Measurements from ENCODE around the gene TP53I13. TPM values are rescaled to one million over a fixed set of nuclear protein-coding genes. Genes with fewer than 3 reads are reported as not detected.

Gene TP53I13
- total RNA-seq, 1 donor from 2014 or later = 38.5 TPM

DNA sequence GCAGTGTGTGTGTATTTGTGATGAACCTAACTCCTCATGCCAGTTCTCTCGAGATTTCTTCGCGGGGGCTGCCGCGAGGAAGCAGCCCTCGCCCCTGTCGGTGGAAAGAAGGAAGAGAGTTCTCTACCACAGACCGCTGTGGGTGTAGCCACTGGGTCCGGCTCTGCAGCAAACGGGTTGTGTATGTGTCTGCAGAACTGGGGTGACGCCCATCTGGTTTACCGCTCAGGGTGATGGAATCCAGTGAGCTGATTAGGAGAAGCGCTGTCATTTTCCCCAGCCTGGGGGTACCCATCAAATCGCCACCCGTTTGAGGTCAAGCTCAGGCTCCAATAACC lies 46.5 kb downstream of the TP53I13 start:
- no peak for DNase-seq (ENCODE audit: low read depth)

DNA sequence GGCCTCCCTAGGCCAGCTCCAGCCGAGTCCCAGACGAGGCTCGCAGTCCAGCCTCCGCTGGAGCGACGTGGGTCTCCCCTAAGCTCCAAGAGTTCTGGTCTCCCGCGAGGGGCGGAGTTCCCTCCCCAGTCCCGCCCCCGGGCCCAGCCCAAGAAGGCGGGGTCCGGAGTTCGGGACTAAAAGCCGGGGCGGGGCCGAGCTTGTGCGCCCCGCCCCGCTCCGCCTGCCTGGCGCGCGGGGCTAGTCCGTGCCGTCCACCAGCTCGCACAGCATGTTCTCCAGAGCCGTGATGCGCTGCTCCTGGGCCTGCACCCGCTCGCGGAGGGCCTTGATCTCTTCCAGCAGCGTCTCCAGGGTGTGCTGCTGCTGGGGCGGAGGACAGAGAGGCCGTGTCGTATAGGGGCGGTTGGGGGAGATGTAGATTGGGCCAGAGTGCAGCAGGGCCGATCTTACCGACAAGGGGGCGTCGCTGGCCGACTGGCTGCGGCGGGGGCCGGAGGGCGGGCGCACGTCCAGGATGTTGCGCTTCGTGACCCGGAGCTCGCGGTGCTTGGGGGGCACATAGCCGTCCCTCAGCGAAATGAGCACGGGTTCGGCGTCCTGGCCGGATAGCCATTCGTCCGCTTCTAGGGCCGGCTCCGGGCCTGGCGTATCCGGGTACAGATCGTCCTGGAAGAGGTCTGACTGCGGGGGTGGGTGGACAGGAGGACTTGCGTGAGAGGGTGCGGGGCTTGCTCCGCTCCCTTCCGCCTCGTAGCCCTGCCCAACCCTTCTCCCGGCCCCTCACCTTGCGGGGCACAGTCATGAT lies 47.2 kb downstream of the TP53I13 start:
- DNase-seq (ENCODE audit: low read depth) = peak; percentile 54

DNA sequence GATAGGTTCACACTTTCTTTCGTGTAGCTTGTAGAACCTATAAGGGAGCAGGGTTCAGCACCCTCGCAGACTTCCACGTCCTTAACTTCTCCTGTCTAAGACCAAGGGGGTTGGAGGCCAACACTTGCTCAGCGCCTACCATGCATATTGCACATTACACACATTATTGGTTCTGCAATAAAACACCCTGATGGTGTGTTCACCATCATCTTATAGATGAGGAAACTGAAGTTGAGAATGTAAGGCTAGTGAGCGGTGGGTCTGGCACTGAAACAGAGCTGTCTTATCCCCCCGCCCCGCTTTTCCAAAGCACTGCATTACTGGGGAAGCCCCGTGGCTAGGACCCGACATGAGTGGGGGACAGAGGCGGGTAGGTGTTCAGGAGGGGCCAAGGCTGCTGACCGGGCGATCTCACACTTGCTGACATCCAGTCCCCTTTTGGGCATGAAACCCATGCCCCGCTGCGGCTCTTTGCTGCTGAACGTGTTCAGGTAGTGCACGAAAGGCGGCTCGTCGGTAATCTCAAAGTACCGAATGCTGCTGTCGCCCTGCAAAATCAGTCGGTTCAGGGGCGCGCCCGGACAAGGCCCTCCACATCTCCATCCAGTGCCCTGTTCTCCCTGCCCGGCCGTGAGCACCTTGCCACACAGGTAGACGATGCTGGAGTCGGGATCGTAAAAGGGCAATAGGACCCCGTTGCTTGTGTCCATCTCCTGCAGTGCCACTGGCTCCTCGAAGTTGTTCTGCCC lies 48.0 kb downstream of the TP53I13 start:
- DNase-seq (ENCODE audit: low read depth) = no peak

DNA sequence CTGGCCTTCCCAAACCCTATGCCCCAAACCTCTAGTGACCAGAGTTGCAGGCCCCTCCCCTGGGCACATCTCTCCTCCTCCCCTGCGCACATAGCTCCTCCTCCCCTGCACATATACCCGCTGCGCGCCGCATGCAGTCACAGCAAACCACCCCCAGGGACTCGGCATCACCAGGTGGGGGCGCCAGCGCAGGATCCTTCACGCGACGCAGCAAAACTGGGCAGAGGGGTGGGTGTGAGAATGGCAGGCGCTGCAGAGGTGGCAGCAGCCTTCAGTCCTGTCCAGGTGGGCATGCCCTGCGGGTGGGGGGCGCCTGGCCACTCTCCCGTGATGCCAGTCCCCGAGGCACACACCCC lies 48.6 kb downstream of the TP53I13 start:
- peak; percentile 49 for DNase-seq (ENCODE audit: low read depth)

GRCh38 chr17:29617481-29618271 lies 49.2 kb downstream of the TP53I13 start:
- DNase-seq (ENCODE audit: low read depth) = peak; percentile 44

- no peak for DNase-seq (ENCODE audit: low read depth)
Measured at GRCh38 chr17:29618272-29619065, 50.0 kb downstream of the TP53I13 start.

DNA sequence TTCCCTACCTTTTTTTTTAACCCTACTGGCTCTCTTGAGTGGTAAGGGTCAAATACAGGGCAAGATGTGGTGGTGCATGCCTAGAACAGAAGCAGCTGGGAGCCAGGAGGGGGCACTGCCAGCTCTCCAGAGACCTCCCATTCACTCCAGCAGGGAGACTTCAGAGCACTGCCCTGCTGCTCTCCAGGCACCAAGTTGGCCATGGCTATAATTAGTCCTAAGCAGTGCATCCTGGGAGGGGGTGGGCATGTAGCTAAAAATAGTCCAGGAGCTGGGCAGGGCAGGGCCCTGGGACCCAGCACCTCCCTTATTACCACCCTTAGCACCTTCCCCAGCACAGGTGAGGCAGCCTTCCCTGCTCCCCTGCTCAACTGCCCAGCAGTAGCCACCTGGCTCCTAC lies 50.8 kb downstream of the TP53I13 start:
- peak; percentile 67 for DNase-seq (ENCODE audit: low read depth)

- DNase-seq (ENCODE audit: low read depth) = no peak
Measured at GRCh38 chr17:29620271-29620670, 51.8 kb downstream of the TP53I13 start.

DNA sequence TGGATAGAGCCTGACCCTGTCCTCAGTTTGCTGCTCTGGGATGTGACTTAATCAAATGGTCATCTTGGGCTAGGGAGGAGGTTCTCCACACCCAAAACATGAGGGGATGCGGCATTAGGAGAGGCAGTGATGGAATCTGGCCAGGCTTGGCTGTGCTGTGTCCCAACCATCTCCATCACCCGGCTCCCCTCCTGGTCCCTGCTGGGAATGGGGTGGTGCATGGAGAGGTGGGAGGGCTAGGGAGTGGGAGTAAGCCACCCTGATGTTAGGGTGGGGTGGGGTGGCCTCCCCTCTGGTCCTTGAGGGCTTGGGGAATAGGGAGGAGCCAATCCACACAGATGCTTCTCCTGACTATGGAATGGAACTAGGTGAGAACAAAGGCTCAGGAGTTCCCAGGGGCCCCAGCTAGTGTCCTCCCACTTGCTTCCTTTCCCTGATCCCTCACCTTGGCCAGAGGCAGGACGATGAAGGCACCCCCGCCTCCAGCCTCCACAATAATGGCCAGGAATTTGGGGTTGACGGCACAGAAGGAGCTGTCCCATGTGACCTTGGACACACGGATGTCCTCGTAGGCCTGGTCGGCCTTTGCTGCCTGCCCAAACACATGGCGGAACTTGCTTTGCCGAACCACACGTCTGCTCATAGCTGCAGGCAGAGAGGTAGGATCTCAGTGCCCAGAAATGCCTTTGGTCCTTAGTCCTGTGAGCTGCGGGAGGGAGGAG lies 52.4 kb downstream of the TP53I13 start:
- DNase-seq (ENCODE audit: low read depth) = no peak

- DNase-seq (ENCODE audit: low read depth) = no peak
Measured at GRCh38 chr17:29621751-29622194, 53.3 kb downstream of the TP53I13 start.

Other genes starting within 250 kb of the TP53I13 start
- gene TAOK1, start 178.3 kb upstream of the TP53I13 start, total RNA-seq = 46.7 and 101 TPM in 2 replicates
- gene ABHD15, start 1.7 kb upstream of the TP53I13 start, total RNA-seq = 9.7 and 20.6 TPM in 2 replicates
- gene GIT1, start 20.9 kb downstream of the TP53I13 start, total RNA-seq = 11.5 and 34.7 TPM in 2 replicates
- gene ANKRD13B, start 24.4 kb downstream of the TP53I13 start, total RNA-seq = 3.1 and 12.8 TPM in 2 replicates
- 3.3 and 4.4 TPM in 2 replicates for gene CORO6, start 54.2 kb downstream of the TP53I13 start, total RNA-seq

All from renal cortical epithelial cell (primary cell).